Spinal cord (tissue), 10 donors: ENCODE measurements around the gene OPHN1. TPM values are rescaled to one million over a fixed set of nuclear protein-coding genes. Genes with fewer than 3 reads are reported as not detected.
"Not testable (repeated sequence)": the region's sequence is repeated elsewhere in the genome, so short reads cannot be mapped to it uniquely, and the experiment has no call there.

ENCODE experiments used
- DNase-seq, 6 donors: peaks; one replicate each; pipeline versions ENCODE4 v3.0.0 to v3.0.0-alpha.2; 2013 to 2015; ENCODE audit warnings: low spot score in 6 of 6, low read depth in 4 of 6
- H3K27ac ChIP-seq: one replicate; pipeline ENCODE4 v1.5.1; 2013; ENCODE audit warnings: low read depth, low read length, control low read depth
- H3K27me3 ChIP-seq: one replicate; pipeline ENCODE4 v1.6.1; 2013; ENCODE audit warnings: low read length; ENCODE audit not compliant: control insufficient read depth, insufficient read depth
- H3K36me3 ChIP-seq: one replicate; pipeline ENCODE4 v1.6.1; 2013; ENCODE audit warnings: low read length; ENCODE audit not compliant: control insufficient read depth, insufficient read depth
- H3K4me1 ChIP-seq: one replicate; pipeline ENCODE4 v1.6.1; 2013; ENCODE audit warnings: low read length; ENCODE audit not compliant: control insufficient read depth, insufficient read depth
- H3K4me3 ChIP-seq: one replicate; pipeline ENCODE4 v1.5.1; 2013; ENCODE audit warnings: low read depth, low read length, control low read depth
- H3K9me3 ChIP-seq: one replicate; pipeline ENCODE4 v1.6.1; 2013; ENCODE audit warnings: low read length; ENCODE audit not compliant: control insufficient read depth, insufficient read depth
- WGBS: methylation state at CpG from one replicate; pipeline ENCODE4 v1.1.5; 2013; ENCODE audit warnings: missing lambda C conversion rate; ENCODE audit not compliant: insufficient coverage; 5-methylcytosine and 5-hydroxymethylcytosine counted together
- polyA plus RNA-seq, 2 donors: library from polyadenylated mRNA; unstranded; fragments of 120-200 nt; gene quantifications; one replicate each; pipeline ENCODE4 v1.2.1, GENCODE V29; 2013; ENCODE audit not compliant: insufficient read length in 2 of 2
- total RNA-seq, 2 donors: library from RNA; depleted of rRNA in 1 of 2; stranded (reverse); fragments of 120-200 nt in 1 of 2; fragments of >200 nt in 1 of 2; gene quantifications; one replicate each; pipeline versions ENCODE4 v1.2.3 to v1.2.4, GENCODE V29; 2013 to 2014
- donor health status: healthy.

OPHN1 gene
- total and polyA plus RNA-seq, 4 donors = 22.3 to 52.6 (median 30.3) TPM

GRCh38 chrX:68287419-68287818, 145.9 kb downstream of the OPHN1 start:
- Histone ChIP-seq H3K36me3 (no peaks in the 10 kb centered on the region), H3K9me3 (no peaks in the 10 kb centered on the region), H3K4me3 (no peak overlapping the region), H3K27me3 (no peaks in the 10 kb centered on the region), H3K4me1 (peaks cover 4% of the 10 kb centered on the region), H3K27ac (no peak overlapping the region)
- no peak for DNase-seq
- no CpG with 5 or more reads among the region's 3 CpGs for WGBS

GRCh38 chrX:68286980-68287379, 146.3 kb downstream of the OPHN1 start:
- H3K36me3 ChIP-seq = no peaks in the 10 kb centered on the region
- no peak overlapping the region for H3K27ac ChIP-seq
- no peaks in the 10 kb centered on the region for H3K27me3 ChIP-seq
- H3K4me3 ChIP-seq = no peak overlapping the region
- no peak for DNase-seq
- H3K4me1 ChIP-seq = peaks cover 4% of the 10 kb centered on the region
- no peaks in the 10 kb centered on the region for H3K9me3 ChIP-seq

DNA sequence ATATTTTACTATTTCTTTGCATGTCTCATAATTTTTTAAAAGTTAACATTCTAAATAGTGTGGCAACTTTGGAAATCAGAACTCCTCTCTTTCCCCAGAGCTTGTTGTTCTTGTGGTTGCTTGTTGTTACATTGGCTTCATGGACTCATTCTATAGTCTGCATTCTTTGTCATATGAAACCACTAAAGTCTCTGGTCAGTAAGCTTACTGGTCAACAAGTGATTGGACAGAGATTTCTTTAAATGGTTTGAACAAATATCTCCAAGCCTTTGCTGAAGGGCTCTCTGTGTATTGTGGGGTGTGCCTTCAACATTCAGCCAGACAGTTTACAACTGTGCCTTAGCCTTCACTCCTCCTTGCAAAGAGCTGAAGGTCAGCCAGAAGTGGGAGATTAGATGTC, 147.2 kb downstream of the OPHN1 start:
- no peak for DNase-seq
- H3K9me3 ChIP-seq = no peaks in the 10 kb centered on the region
- no peak overlapping the region for H3K4me3 ChIP-seq
- no peaks in the 10 kb centered on the region for H3K36me3 ChIP-seq
- H3K27me3 ChIP-seq = no peaks in the 10 kb centered on the region
- peaks cover 4% of the 10 kb centered on the region for H3K4me1 ChIP-seq
- H3K27ac ChIP-seq = no peak overlapping the region

DNA sequence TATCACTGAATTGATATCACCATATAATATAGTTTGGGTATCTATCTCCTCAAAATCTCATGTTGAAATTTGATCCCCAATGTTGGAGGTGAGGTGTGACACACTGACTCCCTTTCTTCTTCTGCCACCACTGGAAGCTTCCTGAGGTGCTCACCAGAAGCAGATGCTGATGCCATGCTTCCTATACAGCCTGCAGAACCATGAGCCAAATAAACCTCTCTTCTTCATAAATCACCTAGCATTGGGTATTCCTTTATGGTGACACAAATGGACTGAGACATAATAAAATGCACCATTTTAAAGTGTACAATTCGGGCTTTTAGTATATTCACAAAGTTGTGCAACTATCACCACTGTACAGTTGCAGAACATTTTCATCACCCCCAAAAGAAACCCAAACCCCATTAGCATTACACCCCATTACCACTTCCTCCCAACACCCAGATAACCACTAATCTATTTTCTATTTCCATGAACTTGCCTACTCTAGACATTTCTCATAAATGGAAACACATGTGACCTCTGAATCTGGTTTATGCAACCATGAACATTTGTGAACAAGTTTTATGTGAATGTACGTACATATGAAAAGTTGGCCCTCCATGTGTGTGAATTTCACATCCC, 148.9 kb downstream of the OPHN1 start:
- Histone ChIP-seq H3K9me3 (no peaks in the 10 kb centered on the region), H3K4me3 (no peak overlapping the region), H3K27ac (no peak overlapping the region), H3K36me3 (no peaks in the 10 kb centered on the region), H3K27me3 (no peaks in the 10 kb centered on the region), H3K4me1 (peaks cover 4% of the 10 kb centered on the region)
- no peak for DNase-seq
- 86% methylated on average over 1 of the region's 2 CpGs for WGBS

- Histone ChIP-seq H3K27ac (no peak overlapping the region), H3K4me3 (no peak overlapping the region), H3K4me1 (no peaks in the 10 kb centered on the region), H3K9me3 (no peaks in the 10 kb centered on the region), H3K36me3 (no peaks in the 10 kb centered on the region), H3K27me3 (no peaks in the 10 kb centered on the region)
- WGBS = 20% methylated on average over 1 of the region's 1 CpG
- DNase-seq = no peak
Observed at GRCh38 chrX:68273887-68274286, 159.4 kb downstream of the OPHN1 start.

DNA sequence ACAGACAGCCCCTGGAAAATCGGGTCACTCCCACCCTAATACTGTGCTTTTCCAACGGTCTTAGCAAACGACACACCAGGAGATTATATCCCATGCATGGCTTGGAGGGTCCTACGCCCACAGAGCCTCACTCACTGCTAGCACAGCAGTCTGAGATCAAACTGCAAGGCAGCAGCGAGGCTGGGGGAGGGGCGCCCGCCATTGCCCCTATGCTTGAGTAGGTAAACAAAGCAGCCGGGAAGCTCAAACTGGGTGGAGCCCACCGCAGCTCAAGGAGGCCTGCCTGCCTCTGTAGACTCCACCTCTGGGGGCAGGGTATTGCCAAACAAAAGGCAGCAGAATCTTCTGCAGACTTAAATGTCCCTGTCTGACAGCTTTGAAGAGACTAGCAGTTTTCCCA, 168.5 kb downstream of the OPHN1 start:
- WGBS = 67% methylated on average over 7 of the region's 9 CpGs
- H3K4me3 ChIP-seq, H3K4me1 ChIP-seq, H3K9me3 ChIP-seq, DNase-seq, H3K27me3 ChIP-seq, H3K27ac ChIP-seq, H3K36me3 ChIP-seq: not testable (repeated sequence)

- 84% methylated on average over 3 of the region's 4 CpGs for WGBS
Observed at GRCh38 chrX:68261060-68261672, 172.1 kb downstream of the OPHN1 start.

GRCh38 chrX:68256990-68257389, 176.3 kb downstream of the OPHN1 start:
- Histone ChIP-seq H3K27ac (no peak overlapping the region), H3K9me3 (no peaks in the 10 kb centered on the region), H3K4me3 (no peak overlapping the region), H3K36me3 (no peaks in the 10 kb centered on the region), H3K27me3 (no peaks in the 10 kb centered on the region), H3K4me1 (no peaks in the 10 kb centered on the region)
- WGBS = no CpG with 5 or more reads among the region's 2 CpGs
- DNase-seq = no peak

More at GRCh38 chrX:68261060-68261672, 172.1 kb downstream of the OPHN1 start:
- Histone ChIP-seq H3K27ac (peak overlapping the region; percentile 4), H3K27me3 (no peaks in the 10 kb centered on the region), H3K9me3 (no peaks in the 10 kb centered on the region), H3K4me3 (no peak overlapping the region), H3K4me1 (no peaks in the 10 kb centered on the region), H3K36me3 (no peaks in the 10 kb centered on the region)
- peak in 4 of 6 donors; percentile 6 to 60 (median 31) for DNase-seq

DNA sequence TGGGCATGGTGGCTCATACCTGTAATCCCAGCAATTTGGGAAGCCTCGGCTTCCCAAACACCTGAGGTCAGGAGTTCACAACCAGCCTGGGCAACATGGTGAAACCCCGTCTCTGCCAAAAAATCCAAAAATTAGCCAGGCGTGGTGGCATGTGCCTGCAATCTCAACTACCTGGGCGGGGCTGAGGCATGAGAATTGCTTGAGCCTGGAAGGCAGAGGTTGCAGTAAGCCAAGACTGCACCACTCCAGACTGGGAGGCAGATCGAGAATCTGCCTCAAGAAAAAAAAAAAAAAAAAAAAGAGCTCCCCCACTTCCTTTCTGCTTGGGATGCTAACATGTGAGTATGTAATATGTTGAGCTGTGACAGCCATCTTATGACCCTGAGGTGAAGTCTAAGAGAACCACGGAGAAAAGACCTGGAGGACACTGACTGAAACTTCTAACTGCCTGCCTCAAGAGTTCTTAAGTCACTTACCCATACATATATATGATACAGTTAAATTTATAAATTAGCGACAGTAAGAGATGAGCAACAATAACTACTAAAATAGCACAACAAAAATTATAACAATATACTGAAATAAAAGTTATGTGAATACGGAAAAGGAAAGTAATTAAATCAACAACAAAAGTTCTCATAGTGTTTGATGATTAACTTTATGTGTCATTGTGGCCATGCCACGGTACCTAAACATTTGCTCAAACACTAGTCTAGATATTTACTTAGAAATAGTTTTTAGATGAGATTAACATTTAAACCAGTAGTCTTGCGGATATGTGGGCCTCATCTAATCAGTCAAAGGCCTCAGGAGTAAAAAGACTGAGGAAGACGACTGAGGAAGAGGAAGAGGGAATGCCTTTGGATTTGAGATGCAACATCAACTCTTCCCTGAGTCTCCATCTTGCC, 178.3 kb downstream of the OPHN1 start:
- Histone ChIP-seq H3K27ac (no peak overlapping the region), H3K9me3 (no peaks in the 10 kb centered on the region), H3K4me3 (no peak overlapping the region), H3K27me3 (no peaks in the 10 kb centered on the region), H3K36me3 (no peaks in the 10 kb centered on the region), H3K4me1 (no peaks in the 10 kb centered on the region)
- DNase-seq = no peak
- WGBS = 63% methylated on average over 4 of the region's 11 CpGs
